Body of pancreas (tissue), 4 donors: ENCODE results near the gene CREM.

Source experiments
- POLR2A ChIP-seq, 3 donors: fragments of 450-650 bp; IDR thresholded peaks; one replicate each; pipeline ENCODE4 v1.6.1; 2016; ENCODE audit warnings: antibody characterized with exemption in 3 of 3, mild to moderate bottlenecking in 2 of 3
- TF ChIP-seq, protein P1 (sequence below), 7 experiments: fragments of 450-650 bp in 4 of 7; fragments of 200-600 bp in 3 of 7; sonication (generic) in 3 of 7; IDR thresholded peaks; one replicate each; pipeline ENCODE4 v1.5.1; 2016 to 2019; ENCODE audit warnings: antibody characterized with exemption in 7 of 7

DNA sequence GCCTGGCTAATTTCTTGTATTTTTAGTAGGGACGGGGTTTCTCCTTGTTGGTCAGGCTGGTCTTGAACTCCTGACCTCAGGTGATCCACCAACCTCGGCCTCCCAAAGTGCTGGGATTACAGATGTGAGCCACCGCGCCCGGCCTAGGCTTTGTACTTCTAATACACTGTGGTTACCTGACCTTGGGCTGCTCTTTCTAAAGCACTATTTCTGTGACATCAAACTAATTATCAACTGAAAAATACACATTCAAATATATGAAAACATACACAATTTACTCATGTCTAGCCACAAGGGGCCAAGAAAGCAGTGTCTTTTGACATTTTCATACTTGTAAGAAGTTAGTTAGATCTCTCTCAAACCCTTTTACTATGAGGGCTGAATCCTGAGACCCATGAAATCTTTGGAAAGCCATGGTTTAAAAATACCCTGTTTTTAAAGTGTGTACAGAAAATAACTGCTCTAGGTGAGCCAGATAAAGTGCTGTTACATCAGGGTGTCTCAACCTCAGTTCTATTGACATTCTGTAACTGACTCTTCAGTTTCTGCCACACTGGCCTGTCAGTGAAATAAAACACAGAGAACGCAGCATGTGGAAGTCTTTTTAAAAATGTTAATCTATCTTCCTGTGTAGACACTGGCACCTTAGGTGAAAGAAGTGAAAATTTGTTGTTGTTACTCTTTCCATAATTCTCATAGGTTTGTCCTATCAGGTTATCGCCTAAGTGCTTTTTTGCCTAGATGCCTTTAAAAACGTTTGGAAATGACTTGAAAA is 58.8 kb downstream of the CREM start:
- TF ChIP-seq, protein P1, sequence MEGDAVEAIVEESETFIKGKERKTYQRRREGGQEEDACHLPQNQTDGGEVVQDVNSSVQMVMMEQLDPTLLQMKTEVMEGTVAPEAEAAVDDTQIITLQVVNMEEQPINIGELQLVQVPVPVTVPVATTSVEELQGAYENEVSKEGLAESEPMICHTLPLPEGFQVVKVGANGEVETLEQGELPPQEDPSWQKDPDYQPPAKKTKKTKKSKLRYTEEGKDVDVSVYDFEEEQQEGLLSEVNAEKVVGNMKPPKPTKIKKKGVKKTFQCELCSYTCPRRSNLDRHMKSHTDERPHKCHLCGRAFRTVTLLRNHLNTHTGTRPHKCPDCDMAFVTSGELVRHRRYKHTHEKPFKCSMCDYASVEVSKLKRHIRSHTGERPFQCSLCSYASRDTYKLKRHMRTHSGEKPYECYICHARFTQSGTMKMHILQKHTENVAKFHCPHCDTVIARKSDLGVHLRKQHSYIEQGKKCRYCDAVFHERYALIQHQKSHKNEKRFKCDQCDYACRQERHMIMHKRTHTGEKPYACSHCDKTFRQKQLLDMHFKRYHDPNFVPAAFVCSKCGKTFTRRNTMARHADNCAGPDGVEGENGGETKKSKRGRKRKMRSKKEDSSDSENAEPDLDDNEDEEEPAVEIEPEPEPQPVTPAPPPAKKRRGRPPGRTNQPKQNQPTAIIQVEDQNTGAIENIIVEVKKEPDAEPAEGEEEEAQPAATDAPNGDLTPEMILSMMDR (IDR thresholded peaks at IDR 0.05) = no peak
- no peak for TF ChIP-seq POLR2A (IDR thresholded peaks at IDR 0.05)
